NT2/D1 (cell line): ENCODE results near the gene SUN1.

Source experiments
- DNase-seq: peaks from one replicate; pipeline ENCODE4 v3.0.0-alpha.2; 2011; ENCODE audit warnings: low read depth, low spot score
- H3K27me3 ChIP-seq: 2 replicates; pipeline ENCODE4 v1.6.0; 2011; ENCODE audit warnings: mild to moderate bottlenecking; ENCODE audit not compliant: insufficient read length, insufficient read depth
- H3K36me3 ChIP-seq: 2 replicates; pipeline ENCODE4 v1.6.1; 2011; ENCODE audit warnings: mild to moderate bottlenecking, low read length, mixed read lengths; ENCODE audit not compliant: insufficient read depth, insufficient read length
- H3K4me1 ChIP-seq: 2 replicates; pipeline ENCODE4 v1.5.1; 2011; ENCODE audit not compliant: insufficient read depth, insufficient read length
- H3K4me3 ChIP-seq: 2 replicates; pipeline ENCODE4 v1.5.1; 2011; ENCODE audit warnings: low read depth; ENCODE audit not compliant: insufficient read length
- H3K9ac ChIP-seq: 2 replicates; pipeline ENCODE4 v1.6.0; 2011; ENCODE audit warnings: low read depth; ENCODE audit not compliant: insufficient read length
- H3K9me3 ChIP-seq: 2 replicates; pipeline ENCODE4 v1.5.1; 2011; ENCODE audit warnings: mild to moderate bottlenecking, low read length; ENCODE audit not compliant: insufficient read depth
- SUZ12 ChIP-seq: IDR thresholded peaks from 2 replicates; pipeline ENCODE4 v1.6.1; 2011; ENCODE audit not compliant: insufficient read length, insufficient read depth; ENCODE audit errors: extremely low read depth
- YY1 ChIP-seq: IDR thresholded peaks from 2 replicates; pipeline ENCODE4 v1.6.1; 2011; ENCODE audit not compliant: insufficient read length, insufficient read depth
- ZNF274 ChIP-seq: IDR thresholded peaks from 2 replicates; pipeline ENCODE4 v1.6.1; 2011; ENCODE audit warnings: mild to moderate bottlenecking, low read depth, low read length

SUN1 gene

GRCh38 chr7:836429-836828, 4.2 kb downstream of the SUN1 start:
- TF ChIP-seq SUZ12 (no peak), ZNF274 (no peak), YY1 (no peak)
- H3K36me3 ChIP-seq = peaks cover 60% of the 10 kb centered on the region
- no peak overlapping the region for H3K9ac ChIP-seq

GRCh38 chr7:837001-837400, 4.7 kb downstream of the SUN1 start:
- H3K9ac ChIP-seq = no peak overlapping the region
- H3K9me3 ChIP-seq = no peaks in the 10 kb centered on the region
- no peak for DNase-seq
- no peaks in the 10 kb centered on the region for H3K27me3 ChIP-seq
- TF ChIP-seq YY1 (no peak), ZNF274 (no peak), SUZ12 (no peak)
- H3K36me3 ChIP-seq = peaks cover 64% of the 10 kb centered on the region
- H3K4me1 ChIP-seq = peaks cover 12% of the 10 kb centered on the region
- H3K4me3 ChIP-seq = no peak overlapping the region

More at GRCh38 chr7:836429-836828, 4.2 kb downstream of the SUN1 start:
- H3K4me3 ChIP-seq = no peak overlapping the region
- no peaks in the 10 kb centered on the region for H3K9me3 ChIP-seq
- H3K27me3 ChIP-seq = no peaks in the 10 kb centered on the region
- H3K4me1 ChIP-seq = peaks cover 12% of the 10 kb centered on the region
- no peak for DNase-seq

- TF ChIP-seq YY1 (no peak), SUZ12 (no peak), ZNF274 (no peak)
- Histone ChIP-seq H3K36me3 (peaks cover 86% of the 10 kb centered on the region), H3K4me3 (no peak overlapping the region), H3K27me3 (no peaks in the 10 kb centered on the region), H3K4me1 (peaks cover 5% of the 10 kb centered on the region), H3K9ac (no peak overlapping the region), H3K9me3 (no peaks in the 10 kb centered on the region)
- no peak for DNase-seq
These were observed 7.8 kb downstream of the SUN1 start for GRCh38 chr7:840001-840600.

DNA sequence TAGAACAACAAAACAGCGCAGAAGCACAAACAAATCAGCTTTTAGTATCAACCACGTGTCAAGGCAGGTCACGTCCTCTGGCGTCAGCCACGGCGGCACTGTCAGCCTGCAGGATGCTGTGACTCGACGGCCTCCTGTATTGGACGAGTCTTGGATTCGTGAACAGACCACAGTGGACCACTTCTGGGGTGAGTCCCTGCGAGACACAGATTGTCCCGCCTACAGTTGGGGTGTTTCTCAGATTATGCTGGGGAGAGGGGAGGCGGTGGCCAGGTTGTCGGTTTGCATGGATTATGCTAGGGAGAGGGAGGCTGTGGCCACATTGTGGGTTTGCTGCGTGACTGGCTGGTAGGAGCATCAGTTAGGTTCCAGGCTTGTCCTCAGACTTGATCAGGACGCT, 9.7 kb downstream of the SUN1 start:
- Histone ChIP-seq H3K4me3 (no peak overlapping the region), H3K27me3 (no peaks in the 10 kb centered on the region), H3K36me3 (peaks cover 83% of the 10 kb centered on the region), H3K9ac (no peak overlapping the region), H3K4me1 (peaks cover under 1% of the 10 kb centered on the region), H3K9me3 (no peaks in the 10 kb centered on the region)
- TF ChIP-seq YY1 = no peak
- TF ChIP-seq SUZ12 = no peak
- no peak for TF ChIP-seq ZNF274
- no peak for DNase-seq

DNA sequence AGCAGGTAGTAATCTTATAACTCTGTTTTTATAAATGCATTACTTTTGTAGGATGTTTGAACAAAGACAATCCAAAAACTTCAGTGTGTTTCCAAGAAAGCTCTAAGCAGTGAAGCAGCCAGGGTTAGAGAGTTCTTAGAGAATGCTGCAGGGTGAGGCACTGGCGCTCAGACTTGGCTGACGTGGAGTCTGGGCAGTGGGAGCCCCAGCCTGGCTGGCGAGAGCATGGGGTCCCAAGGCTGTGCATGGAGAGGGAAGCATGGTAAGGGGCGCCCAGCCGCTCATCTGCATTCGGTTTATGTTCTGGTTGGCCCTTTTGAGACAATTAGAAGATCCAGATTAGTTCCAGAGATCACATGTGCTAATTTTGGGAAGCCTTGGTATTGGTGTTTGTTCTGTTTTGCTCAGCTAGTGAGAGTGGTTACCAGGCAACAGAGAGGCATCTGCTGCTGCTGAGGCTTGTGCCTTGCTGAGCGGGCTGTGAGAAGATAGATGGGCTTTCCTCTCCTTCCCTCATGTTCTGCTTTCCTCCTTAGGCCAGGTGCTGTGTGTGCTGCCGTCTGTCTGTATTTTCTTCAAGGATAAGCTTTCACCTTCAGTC, 10.3 kb downstream of the SUN1 start:
- H3K9me3 ChIP-seq = no peaks in the 10 kb centered on the region
- H3K4me3 ChIP-seq = no peak overlapping the region
- no peak for DNase-seq
- no peaks in the 10 kb centered on the region for H3K4me1 ChIP-seq
- H3K27me3 ChIP-seq = no peaks in the 10 kb centered on the region
- H3K9ac ChIP-seq = no peak overlapping the region
- peaks cover 78% of the 10 kb centered on the region for H3K36me3 ChIP-seq
- TF ChIP-seq ZNF274 (no peak), SUZ12 (no peak), YY1 (no peak)

DNA sequence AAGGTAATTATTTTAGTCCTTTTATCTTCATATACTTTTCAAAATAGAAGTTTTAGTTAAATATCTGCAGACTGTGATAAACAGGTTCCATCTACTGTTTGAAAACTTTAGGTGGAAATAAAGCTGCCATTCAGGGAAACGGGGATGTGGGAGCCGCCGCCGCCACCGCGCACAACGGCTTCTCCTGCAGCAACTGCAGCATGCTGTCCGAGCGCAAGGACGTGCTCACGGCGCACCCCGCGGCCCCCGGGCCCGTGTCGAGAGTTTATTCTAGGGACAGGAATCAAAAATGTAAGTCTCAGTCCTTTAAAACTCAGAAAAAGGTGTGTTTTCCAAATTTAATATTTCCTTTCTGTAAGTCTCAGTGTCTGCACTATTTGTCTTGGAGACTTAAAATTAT, 11.0 kb downstream of the SUN1 start:
- TF ChIP-seq ZNF274 (no peak), YY1 (no peak), SUZ12 (no peak)
- Histone ChIP-seq H3K9ac (no peak overlapping the region), H3K9me3 (no peaks in the 10 kb centered on the region), H3K4me3 (no peak overlapping the region), H3K36me3 (peaks cover 77% of the 10 kb centered on the region), H3K4me1 (no peaks in the 10 kb centered on the region), H3K27me3 (no peaks in the 10 kb centered on the region)
- DNase-seq = no peak

- TF ChIP-seq ZNF274 (no peak), SUZ12 (no peak), YY1 (no peak)
- Histone ChIP-seq H3K27me3 (no peaks in the 10 kb centered on the region), H3K4me3 (no peak overlapping the region), H3K36me3 (peaks cover 74% of the 10 kb centered on the region), H3K9ac (no peak overlapping the region), H3K9me3 (no peaks in the 10 kb centered on the region), H3K4me1 (no peaks in the 10 kb centered on the region)
- no peak for DNase-seq
These were observed 11.8 kb downstream of the SUN1 start for GRCh38 chr7:844043-844442.
